GM12878 (cell line): ENCODE results near the gene PGA3. TPM values are rescaled to one million over a fixed set of nuclear protein-coding genes. Genes with fewer than 3 reads are reported as not detected.

Experiments used
- ATAC-seq: fragments of 200-7000 bp; cut with Tn5 transposase; 3 replicates; pipeline ENCODE4 v1.9.1; 2020; ENCODE audit warnings: mild to moderate bottlenecking, moderate library complexity
- BruUV-seq: library from RNA; stranded (reverse); fragments of 400-500 nt; replicated peaks from 2 replicates; lab custom pipeline; 2021; lab: Mats Ljungman, UMichigan
- CTCF ChIA-PET: fragments of 300-600 bp; sonication (Branson Sonifier 250); formaldehyde crosslinking; extraction: SDS; loops from one replicate; lab custom pipeline; 2021; ENCODE audit warnings: inconsistent platforms; lab: Yijun Ruan, JAX
- POLR2A ChIA-PET: fragments of 350-600 bp; formaldehyde crosslinking; extraction: SDS; loops from one replicate; lab custom pipeline; 2021; ENCODE audit warnings: inconsistent platforms; lab: Charles Lee
- RAD21 ChIA-PET: fragments of 300-600 bp; sonication (Branson Sonifier 250); formaldehyde crosslinking; loops from one replicate; lab custom pipeline; 2023; ENCODE audit warnings: antibody characterized with exemption; ENCODE audit not compliant: unreplicated experiment; lab: Charles Lee
- SMC1A ChIA-PET: fragments of 300-600 bp; sonication (Branson Sonifier 250); formaldehyde crosslinking; loops from one replicate; lab custom pipeline; 2023; ENCODE audit not compliant: unreplicated experiment, uncharacterized antibody; lab: Charles Lee
- DNase-seq: peaks from one replicate; pipeline ENCODE4 v3.0.0-alpha.2; 2011; ENCODE audit warnings: low read depth, low spot score
- FAIRE-seq: peaks from 3 replicates; lab custom pipeline; 2011; peaks lifted over from hg19 to GRCh38; lab: Jason Lieb, UNC
- H2AFZ ChIP-seq: 2 replicates; pipeline ENCODE4 v1.6.0; 2011; ENCODE audit warnings: low read depth, low read length, control low read depth; ENCODE audit not compliant: control insufficient read depth
- H3K27ac ChIP-seq: 2 replicates; pipeline ENCODE4 v1.5.1; 2011; ENCODE audit warnings: control low read depth; ENCODE audit not compliant: control insufficient read depth, insufficient read depth
- H3K27me3 ChIP-seq, 2 experiments: replicated peaks in 1 of 2; 2 replicates each; pipeline versions ENCODE4 v1.6.0 to v1.6.1; 2011; ENCODE audit warnings: low read length in 1 of 2; ENCODE audit not compliant: control insufficient read depth in 2 of 2, insufficient read depth in 2 of 2
- H3K36me3 ChIP-seq, 2 experiments: 2 replicates each; pipeline ENCODE4 v1.5.1; 2011; ENCODE audit warnings: low read length in 1 of 2; ENCODE audit not compliant: control insufficient read depth in 2 of 2, insufficient read depth in 2 of 2
- H3K4me1 ChIP-seq: 2 replicates; pipeline ENCODE4 v1.6.1; 2011; ENCODE audit warnings: mild to moderate bottlenecking, low read length, moderate library complexity, mixed read lengths; ENCODE audit not compliant: control insufficient read depth, insufficient read depth
- H3K4me2 ChIP-seq: 2 replicates; pipeline ENCODE4 v1.6.0; 2011; ENCODE audit warnings: control low read depth; ENCODE audit not compliant: control insufficient read depth, insufficient read depth
- H3K4me3 ChIP-seq: fragments of 200-600 bp; sonication (generic); 2 replicates; pipeline ENCODE4 v1.5.1; 2016
- H3K79me2 ChIP-seq: 2 replicates; pipeline ENCODE4 v1.6.0; 2011; ENCODE audit warnings: low read length; ENCODE audit not compliant: control insufficient read depth, insufficient read depth
- H3K9ac ChIP-seq: 2 replicates; pipeline ENCODE4 v1.8.0; 2011; ENCODE audit warnings: low read length, control low read depth, mixed read lengths; ENCODE audit not compliant: control insufficient read depth, insufficient read depth
- H3K9me3 ChIP-seq: replicated peaks from 3 replicates; pipeline ENCODE4 v1.5.1; 2011; ENCODE audit warnings: mild to moderate bottlenecking, low read length; ENCODE audit not compliant: control insufficient read depth, insufficient read depth
- H4K20me1 ChIP-seq: 2 replicates; pipeline ENCODE4 v1.6.0; 2011; ENCODE audit not compliant: control insufficient read depth, insufficient read depth
- BHLHE40 ChIP-seq, 2 experiments: fragments of 450-650 bp in 1 of 2; IDR thresholded peaks; 2 replicates each; pipeline ENCODE4 v1.6.1; 2011 to 2017; ENCODE audit warnings: low read depth in 2 of 2, borderline replicate concordance in 1 of 2, improper control_type of control experiment in 1 of 2, low read length in 1 of 2, mild to moderate bottlenecking in 1 of 2
- CHD2 ChIP-seq: IDR thresholded peaks from 2 replicates; pipeline ENCODE4 v1.6.1; 2011; ENCODE audit warnings: low read depth, low read length, improper control_type of control experiment, borderline replicate concordance
- HCFC1 ChIP-seq: fragments of 150-350 bp; IDR thresholded peaks from 2 replicates; pipeline ENCODE4 v1.6.1; 2014; ENCODE audit warnings: low read length
- REST ChIP-seq: IDR thresholded peaks from 2 replicates; pipeline ENCODE4 v1.6.1; 2012; ENCODE audit warnings: mild to moderate bottlenecking, low read depth, low read length
- SIX5 ChIP-seq: IDR thresholded peaks from 2 replicates; pipeline ENCODE4 v1.6.1; 2011; ENCODE audit warnings: mild to moderate bottlenecking, low read depth, low read length, moderate library complexity; ENCODE audit not compliant: severe bottlenecking
- SPI1 ChIP-seq: IDR thresholded peaks from 2 replicates; pipeline ENCODE4 v1.6.1; 2011; ENCODE audit warnings: low read depth, mild to moderate bottlenecking, low read length, moderate library complexity, borderline replicate concordance; ENCODE audit not compliant: insufficient read depth
- ZNF687 ChIP-seq: fragments of 450-650 bp; IDR thresholded peaks from 2 replicates; pipeline ENCODE4 v1.6.1; 2017; ENCODE audit warnings: mild to moderate bottlenecking, moderate library complexity
- WGBS: methylation state at CpG from one replicate; pipeline ENCODE4 v1.1.6; 2016; ENCODE audit warnings: low lambda C conversion rate; ENCODE audit not compliant: insufficient replicate concordance, insufficient coverage; ENCODE audit errors: missing lambda C conversion rate; 5-methylcytosine and 5-hydroxymethylcytosine counted together
- in situ Hi-C: fragments of 300-500 bp; cut with MboI; formaldehyde crosslinking; loops from 9 replicates; pipeline ENCODE4 v1.14.3; 2018; ENCODE audit warnings: mixed read lengths
- intact Hi-C: fragments of 100-400 bp; cut with micrococcal nuclease; formaldehyde crosslinking; loops from one replicate; pipeline ENCODE4 v1.14.2; 2022; ENCODE audit not compliant: unreplicated experiment
- polyA plus RNA-seq, 11 experiments: library from polyadenylated mRNA; depleted of rRNA in 4 of 11; unstranded in 6 of 11; stranded (reverse) in 5 of 11; fragments of >200 nt; fragmentation: Nextera tagmentation in 4 of 11; fragmentation: Illumina TruSeq in 1 of 11; extraction: Ambion mirVana in 4 of 11; extraction: Trizol in 1 of 11; gene quantifications; 1 replicate in 1 of 11; 2 replicates in 10 of 11; pipeline versions ENCODE4 v1.2.1 to v1.2.3, GENCODE V29; 2011 to 2016; ENCODE audit warnings: inconsistent platforms in 2 of 11, missing spikeins in 2 of 11, low read depth in 1 of 11
- total RNA-seq, 4 experiments: library from RNA; depleted of rRNA in 3 of 4; stranded (reverse); fragments of >200 nt in 3 of 4; fragmentation: Illumina TruSeq in 1 of 4; extraction: Trizol in 1 of 4; gene quantifications; 2 replicates each; pipeline versions ENCODE4 v1.2.1 to v1.2.3, GENCODE V29; 2013 to 2021

PGA3 gene
- total and polyA plus RNA-seq, 10 of the 15 experiments (the other 5 are each of a cell fraction or from before 2014, with no cell fraction given) = not detected

GRCh38 chr11:61168800-61169199, 34.5 kb upstream of the PGA3 start:
- Histone ChIP-seq H3K36me3 (no peaks in the 10 kb centered on the region), H3K27ac (no peak overlapping the region), H3K79me2 (peaks cover 8% of the 10 kb centered on the region), H3K4me2 (no peak overlapping the region), H4K20me1 (no peaks in the 10 kb centered on the region), H3K27me3 (no peaks in the 10 kb centered on the region), H3K4me1 (peaks cover 26% of the 10 kb centered on the region), H3K4me3 (no peak overlapping the region), H2AFZ (no peak overlapping the region), H3K9ac (no peak overlapping the region), H3K9me3 (peaks cover 6% of the 10 kb centered on the region)
- TF ChIP-seq REST (no peak), BHLHE40 (IDR thresholded peaks at IDR 0.05; ENCODE audit: borderline replicate concordance in 1 of 2, low read depth in 2 of 2, low read length in 1 of 2) (no peak), HCFC1 (0 out of 2 replicates have a peak, but pooled peaks have one; percentile 27), SPI1 (0 out of 2 replicates have a peak, but pooled peaks have one; percentile 2), ZNF687 (no peak), CHD2 (no peak), SIX5 (peak; percentile 22)
- 97% methylated on average over 1 of the region's 1 CpG for WGBS
- ATAC-seq (no peak), FAIRE-seq (no peak), DNase-seq (no peak)
- POLR2A ChIA-PET = interaction anchor here (2.6 kb wide), 1 partner anchor 10 kb away, joined by 17 read pairs; no protein-coding TSS in a partner anchor
- CTCF ChIA-PET = interaction anchor here (1.0 to 1.9 kb wide), 4 partner anchors 9 to 35 kb away, joined by 3 to 7 read pairs (median 5); no protein-coding TSS in a partner anchor
- intact Hi-C loops = loop anchor here (10.0 kb wide), 1 partner anchor 404 kb away; no protein-coding TSS in a partner anchor
- RAD21 ChIA-PET = interaction anchor here (1.3 kb wide), 1 partner anchor 11 kb away, joined by 3 read pairs; no protein-coding TSS in a partner anchor
- in situ Hi-C loops = no loop called here
- SMC1A ChIA-PET = interaction anchor here (0.6 to 4.6 kb wide), 4 partner anchors 10 to 253 kb away, joined by 3 to 31 read pairs (median 6); no protein-coding TSS in a partner anchor
- no TSS peak for BruUV-seq
